Adrenal gland (tissue), 12 donors: ENCODE data around the gene AGPAT3. TPM values are rescaled to one million over a fixed set of nuclear protein-coding genes. Genes with fewer than 3 reads are reported as not detected.

Source experiments
- DNase-seq, 7 donors: peaks; one replicate each; pipeline ENCODE4 v3.0.0-alpha.2; 2019 to 2020
- H3K27ac ChIP-seq, 5 donors: fragments of 200-600 bp; sonication (generic) in 4 of 5; 1 replicate in 3 of 5; 2 replicates in 2 of 5; pipeline versions ENCODE4 v1.5.1 to v1.8.0; 2016 to 2020; ENCODE audit warnings: mild to moderate bottlenecking in 1 of 5
- H3K27me3 ChIP-seq: fragments of 200-600 bp; 2 replicates; pipeline ENCODE4 v1.8.0; 2021
- H3K36me3 ChIP-seq, 2 donors: fragments of 200-600 bp; replicated peaks in 1 of 2; 1 replicate in 1 of 2; 2 replicates in 1 of 2; pipeline versions ENCODE4 v1.5.1 to v1.8.0; 2018 to 2022
- H3K4me1 ChIP-seq, 2 donors: fragments of 200-600 bp; replicated peaks in 1 of 2; 1 replicate in 1 of 2; 2 replicates in 1 of 2; pipeline versions ENCODE4 v1.5.1 to v1.8.0; 2018 to 2021
- H3K4me3 ChIP-seq, 4 donors: fragments of 200-600 bp; sonication (generic) in 3 of 4; one replicate each; pipeline ENCODE4 v1.5.1; 2016 to 2018
- H3K9me3 ChIP-seq, 3 donors: fragments of 200-600 bp; sonication (generic) in 1 of 3; replicated peaks in 1 of 3; 1 replicate in 2 of 3; 2 replicates in 1 of 3; pipeline versions ENCODE4 v1.5.1 to v1.8.0; 2016 to 2021
- CTCF ChIP-seq, 6 experiments: fragments of 450-650 bp in 4 of 6; fragments of 200-600 bp in 2 of 6; sonication (generic) in 1 of 6; IDR thresholded peaks; 1 replicate in 5 of 6; 2 replicates in 1 of 6; pipeline versions ENCODE4 v1.5.1 to v1.8.0; 2016 to 2021; ENCODE audit warnings: antibody characterized with exemption in 6 of 6, mild to moderate bottlenecking in 2 of 6, moderate library complexity in 1 of 6
- POLR2A ChIP-seq, 2 donors: fragments of 450-650 bp; IDR thresholded peaks; one replicate each; pipeline ENCODE4 v1.6.1; 2017; ENCODE audit warnings: antibody characterized with exemption in 2 of 2, mild to moderate bottlenecking in 2 of 2, moderate library complexity in 1 of 2
- WGBS, 4 donors: extraction: QIAGEN DNeasy Blood & Tissue Kit in 2 of 4; methylation state at CpG; one replicate each; pipeline versions ENCODE4 v1.1.5 to v1.1.7; 2013 to 2017; 5-methylcytosine and 5-hydroxymethylcytosine counted together
- intact Hi-C, 2 donors: fragments of 100-400 bp; cut with DNase I; formaldehyde crosslinking; loops; one replicate each; pipeline versions ENCODE4 v1.14.1 to v1.15.0; 2022 to 2023
- polyA plus RNA-seq, 3 donors: library from polyadenylated mRNA; stranded (reverse); fragments of 200-250 nt in 2 of 3; fragments of 350-450 nt in 1 of 3; fragmentation: Illumina TruSeq in 1 of 3; extraction: RNeasy Lipid Tissue Mini Kit (QIAGEN cat#74804) in 1 of 3; gene quantifications; one replicate each; pipeline ENCODE4 v1.2.3, GENCODE V29; 2013 to 2014
- total RNA-seq, 9 donors: library from RNA; depleted of rRNA in 4 of 9; stranded (reverse); fragments of >200 nt in 4 of 9; fragments of 120-200 nt in 1 of 9; fragmentation: NEBNext Ultra II Directional in 1 of 9; extraction: Animal tissue kit (Norgen Biotek cat#: 25700) in 1 of 9; gene quantifications; one replicate each; pipeline versions ENCODE4 v1.1.0 to v1.2.4, GENCODE V29; 2013 to 2023
- donor health status: healthy with polysubstance abuse.
- donor health status: Bipolar disorder and iron deficiency.
- donor health status: DM: yes; HTN: yes; CAD: no.
- donor health status: DM: no; HTN: no; CAD: no.
- donor health status: DM: no; HTN: no; CAD: no.
- donor health status: DM: yes; HTN: yes; CAD: no.

The AGPAT3 gene
- total and polyA plus RNA-seq, 12 donors: 25.3 to 88.9 (median 47.8) TPM

GRCh38 chr21:43968410-43969114 lies 103.5 kb downstream of the AGPAT3 start:
- no peaks in the 10 kb centered on the region for H3K27me3 ChIP-seq
- intact Hi-C loops: no loop called here
- TF ChIP-seq POLR2A (IDR thresholded peaks at IDR 0.05) (no peak), CTCF (IDR thresholded peaks at IDR 0.05) (no peak)
- no peak for DNase-seq
- WGBS, 4 donors: 91 to 92% (median 92%) methylated on average over 16 to 19 of the region's 19 CpGs
- H3K4me1 ChIP-seq: no peaks in the 10 kb centered on the region
- no peaks in the 10 kb centered on the region for H3K9me3 ChIP-seq
- no peak overlapping the region for H3K27ac ChIP-seq
- H3K36me3 ChIP-seq: peaks cover 0 to 36% of the 10 kb centered on the region in 2 donors
- H3K4me3 ChIP-seq: no peak overlapping the region

- no peaks in the 10 kb centered on the region for H3K9me3 ChIP-seq
Measured at GRCh38 chr21:43969115-43969444, 104.1 kb downstream of the AGPAT3 start.

GRCh38 chr21:43970551-43970950 lies 105.5 kb downstream of the AGPAT3 start:
- Histone ChIP-seq H3K4me1 (no peaks in the 10 kb centered on the region), H3K27me3 (no peaks in the 10 kb centered on the region), H3K27ac (no peak overlapping the region), H3K4me3 (no peak overlapping the region), H3K36me3 (peaks cover 0 to 36% of the 10 kb centered on the region in 2 donors), H3K9me3 (no peaks in the 10 kb centered on the region)
- intact Hi-C loops: no loop called here
- TF ChIP-seq CTCF (IDR thresholded peaks at IDR 0.05) (no peak), POLR2A (IDR thresholded peaks at IDR 0.05) (no peak)
- DNase-seq: no peak
- 92 to 97% (median 96%) methylated on average over 12 to 18 of the region's 18 CpGs for WGBS, 4 donors

More at GRCh38 chr21:43969115-43969444, 104.1 kb downstream of the AGPAT3 start:
- Histone ChIP-seq H3K36me3 (peaks cover 0 to 36% of the 10 kb centered on the region in 2 donors), H3K4me3 (no peak overlapping the region), H3K27me3 (no peaks in the 10 kb centered on the region), H3K27ac (no peak overlapping the region), H3K4me1 (no peaks in the 10 kb centered on the region)
- intact Hi-C loops: no loop called here
- TF ChIP-seq POLR2A (IDR thresholded peaks at IDR 0.05): no peak
- TF ChIP-seq CTCF (IDR thresholded peaks at IDR 0.05): no peak
- no peak for DNase-seq
- WGBS, 4 donors: 70 to 91% (median 88%) methylated on average over 3 to 17 of the region's 17 CpGs

GRCh38 chr21:43971201-43971991 lies 106.4 kb downstream of the AGPAT3 start:
- no peak overlapping the region for H3K27ac ChIP-seq
- intact Hi-C loops: no loop called here
- no peaks in the 10 kb centered on the region for H3K9me3 ChIP-seq
- peaks cover 0 to 36% of the 10 kb centered on the region in 2 donors for H3K36me3 ChIP-seq
- no peaks in the 10 kb centered on the region for H3K27me3 ChIP-seq
- no peak for TF ChIP-seq CTCF (IDR thresholded peaks at IDR 0.05)
- TF ChIP-seq POLR2A (IDR thresholded peaks at IDR 0.05): no peak
- WGBS, 4 donors: 78 to 88% (median 82%) methylated on average over 21 to 29 of the region's 29 CpGs
- no peak overlapping the region for H3K4me3 ChIP-seq
- H3K4me1 ChIP-seq: no peaks in the 10 kb centered on the region
- no peak for DNase-seq
